Subcutaneous adipose tissue (tissue), 4 donors: Measurements from ENCODE around the gene SPANXN2. TPM values are rescaled to one million over a fixed set of nuclear protein-coding genes. Genes with fewer than 3 reads are reported as not detected.

Experiments
- CTCF ChIP-seq: fragments of 450-650 bp; IDR thresholded peaks from one replicate; pipeline ENCODE4 v1.5.1; 2016; ENCODE audit warnings: low read depth, mild to moderate bottlenecking, control low read depth, antibody characterized with exemption, moderate library complexity
- total RNA-seq, 4 donors: library from RNA; depleted of rRNA; stranded (reverse); fragments of >200 nt; gene quantifications; one replicate each; pipeline ENCODE4 v1.1.0, GENCODE V29; 2016

SPANXN2 gene
- total RNA-seq, 4 donors from 2014 or later = not detected

- TF ChIP-seq CTCF = no peak
These were observed 25.7 kb downstream of the SPANXN2 start for GRCh38 chrX:143694885-143695284.

- TF ChIP-seq CTCF = no peak
These were observed 37.1 kb downstream of the SPANXN2 start for GRCh38 chrX:143683486-143683885.

- TF ChIP-seq CTCF = no peak
These were observed 45.6 kb downstream of the SPANXN2 start for GRCh38 chrX:143674926-143675325.

- no peak for TF ChIP-seq CTCF
These were observed 51.2 kb downstream of the SPANXN2 start for GRCh38 chrX:143669395-143669794.

- no peak for TF ChIP-seq CTCF
These were observed 56.2 kb downstream of the SPANXN2 start for GRCh38 chrX:143664302-143664701.

GRCh38 chrX:143663755-143664154 is 56.8 kb downstream of the SPANXN2 start:
- no peak for TF ChIP-seq CTCF

Other genes with a start within 250 kb of the SPANXN2 start
- not detected for gene SPANXN3, start 203.3 kb downstream of the SPANXN2 start, total RNA-seq
- gene SLITRK4, start 84.7 kb downstream of the SPANXN2 start, total RNA-seq = 10 to 100 TPM in 3 of 4 donors, 1 to 10 TPM in 1; 6.2 to 55.1 (median 30.1) TPM
- gene UBE2NL, start 163.3 kb upstream of the SPANXN2 start, total RNA-seq = not detected